ENCODE measurements around the gene DSN1. TPM values are rescaled to one million over a fixed set of nuclear protein-coding genes. Genes with fewer than 3 reads are reported as not detected.

The DSN1 gene
- total RNA-seq, 1 experiment from 2014 or later: 7.8 TPM

- H3K36me3 Mint-ChIP-seq (ENCODE audit: insufficient read depth, unreplicated experiment): peaks cover 41% of the 10 kb centered on the region
- no peak overlapping the region for H3K4me3 Mint-ChIP-seq (ENCODE audit: unreplicated experiment)
- H3K9me3 Mint-ChIP-seq (ENCODE audit: unreplicated experiment): no peaks in the 10 kb centered on the region
- DNase-seq (ENCODE audit: unreplicated experiment): peak; percentile 65
- BruUV-seq (replicated peaks): no TSS peak
- ChIA-PET POLR2A (interaction anchor here (0.6 to 2.5 kb wide), 11 partner anchors 8 to 455 kb away, joined by 3 to 10 read pairs (median 4); partner anchors contain the start of genes DSN1 and NDRG3), CTCF (interaction anchor here (0.6 to 3.0 kb wide), 57 partner anchors 8 to 1921 kb away, joined by 3 to 46 read pairs (median 4); partner anchors contain the start of genes DSN1 and SLA2)
- TF ChIP-seq CTCF (IDR thresholded peaks at IDR 0.05; ENCODE audit: unreplicated experiment): peak; percentile 66
- H3K27ac Mint-ChIP-seq (ENCODE audit: low read depth, unreplicated experiment): no peak overlapping the region
- no peaks in the 10 kb centered on the region for H3K4me1 Mint-ChIP-seq (ENCODE audit: insufficient read depth, unreplicated experiment)
- intact Hi-C loops (cut with micrococcal nuclease): loop anchor here (1.0 to 2.0 kb wide), 2 partner anchors 142 to 198 kb away; no protein-coding TSS in a partner anchor
- no peaks in the 10 kb centered on the region for H3K27me3 Mint-ChIP-seq (ENCODE audit: insufficient read depth, unreplicated experiment)
Measured at GRCh38 chr20:36754656-36755222, 18.8 kb downstream of the DSN1 start.

GRCh38 chr20:36752582-36752981 is 21.0 kb downstream of the DSN1 start:
- CTCF ChIA-PET: interaction anchor here (0.6 to 1.1 kb wide), 2 partner anchors 150 to 550 kb away, joined by 4 to 5 read pairs; no protein-coding TSS in a partner anchor
- Mint-ChIP-seq H3K4me1 (ENCODE audit: insufficient read depth, unreplicated experiment) (no peaks in the 10 kb centered on the region), H3K27ac (ENCODE audit: low read depth, unreplicated experiment) (no peak overlapping the region), H3K27me3 (ENCODE audit: insufficient read depth, unreplicated experiment) (no peaks in the 10 kb centered on the region), H3K9me3 (ENCODE audit: unreplicated experiment) (no peaks in the 10 kb centered on the region), H3K4me3 (ENCODE audit: unreplicated experiment) (no peak overlapping the region), H3K36me3 (ENCODE audit: insufficient read depth, unreplicated experiment) (peaks cover 35% of the 10 kb centered on the region)
- POLR2A ChIA-PET: no interaction called here
- TF ChIP-seq CTCF (IDR thresholded peaks at IDR 0.05; ENCODE audit: unreplicated experiment): no peak
- BruUV-seq (replicated peaks): no TSS peak
- intact Hi-C loops (cut with micrococcal nuclease): no loop called here
- no peak for DNase-seq (ENCODE audit: unreplicated experiment)

GRCh38 chr20:36745927-36746659 is 27.5 kb downstream of the DSN1 start, which contains the start of gene NDRG3:
TSS of gene NDRG3 (minus strand) at chr20:36746090. CDS start at chr20:36721735, 24,355 bp downstream.
- H3K4me1 Mint-ChIP-seq (ENCODE audit: insufficient read depth, unreplicated experiment): peaks cover 15% of the 10 kb centered on the region
- TSS peak; percentile 86 for BruUV-seq (replicated peaks)
- no peak for TF ChIP-seq CTCF (IDR thresholded peaks at IDR 0.05; ENCODE audit: unreplicated experiment)
- no peaks in the 10 kb centered on the region for H3K9me3 Mint-ChIP-seq (ENCODE audit: unreplicated experiment)
- ChIA-PET CTCF (interaction anchor here (0.7 to 2.2 kb wide), 8 partner anchors 9 to 148 kb away, joined by 3 to 12 read pairs (median 4); no protein-coding TSS in a partner anchor), POLR2A (interaction anchor here (0.6 to 3.2 kb wide), 19 partner anchors 9 to 1864 kb away, joined by 3 to 43 read pairs (median 4); partner anchors contain the start of genes DSN1 and RAB5IF)
- H3K27ac Mint-ChIP-seq (ENCODE audit: low read depth, unreplicated experiment): peak within 1 kb of the TSS; percentile 63
- peak; percentile 89 for DNase-seq (ENCODE audit: unreplicated experiment)
- H3K4me3 Mint-ChIP-seq (ENCODE audit: unreplicated experiment): peak within 1 kb of the TSS; percentile 86
- H3K36me3 Mint-ChIP-seq (ENCODE audit: insufficient read depth, unreplicated experiment): peaks cover 12% of the 10 kb centered on the region
- no peaks in the 10 kb centered on the region for H3K27me3 Mint-ChIP-seq (ENCODE audit: insufficient read depth, unreplicated experiment)
- intact Hi-C loops (cut with micrococcal nuclease): no loop called here
